Measurements from ENCODE around the gene NOTCH4.
"Not testable (repeated sequence)": the region's sequence is repeated elsewhere in the genome, so short reads cannot be mapped to it uniquely, and the experiment has no call there.

Gene NOTCH4

GRCh38 chr6:32216998-32217397 lies 6.9 kb downstream of the NOTCH4 start:
- DNase-seq (ENCODE audit: low read depth): no peak

DNA sequence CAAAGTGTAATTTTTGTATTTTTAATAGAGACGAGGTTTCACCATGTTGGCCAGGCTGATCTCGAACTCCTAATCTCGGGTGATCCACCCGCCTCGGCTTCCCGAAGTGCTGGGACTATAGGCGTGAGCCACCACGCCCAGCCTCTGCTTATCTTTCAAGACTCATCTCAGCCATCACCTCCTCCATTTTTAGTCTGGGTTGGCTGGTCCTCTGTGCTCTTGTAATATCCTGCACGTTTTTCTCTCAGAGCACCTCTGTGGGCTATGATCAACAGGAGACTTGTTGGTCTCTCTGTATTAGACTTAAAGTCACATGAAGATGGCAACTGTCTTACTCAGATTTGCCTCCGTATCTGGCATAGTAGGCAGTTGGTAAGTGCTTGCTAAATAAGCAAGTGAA lies 7.6 kb downstream of the NOTCH4 start:
- DNase-seq (ENCODE audit: low read depth): no peak

DNA sequence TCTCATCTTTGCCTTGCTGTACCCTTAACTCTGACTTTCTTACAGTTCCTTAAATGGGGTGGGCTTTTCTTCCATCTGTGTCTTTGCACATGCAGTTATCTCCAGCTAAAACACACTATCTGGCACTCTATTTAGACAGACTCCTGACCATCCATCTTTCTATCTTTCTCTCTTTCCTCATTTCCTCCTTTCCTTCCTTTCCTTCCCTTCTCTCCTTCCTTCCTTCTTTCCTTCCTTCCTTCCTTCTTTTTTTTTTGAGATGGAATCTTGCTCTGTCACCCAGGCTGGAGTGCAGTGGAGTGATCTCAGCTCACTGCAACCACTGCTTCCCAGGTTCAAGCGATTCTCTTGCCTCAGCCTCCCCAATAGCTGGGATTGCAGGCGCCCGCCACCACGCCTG lies 8.2 kb downstream of the NOTCH4 start:
- DNase-seq (ENCODE audit: low read depth): no peak

- no peak for DNase-seq (ENCODE audit: low read depth)
These were observed 9.7 kb downstream of the NOTCH4 start for GRCh38 chr6:32214126-32214525.

DNA sequence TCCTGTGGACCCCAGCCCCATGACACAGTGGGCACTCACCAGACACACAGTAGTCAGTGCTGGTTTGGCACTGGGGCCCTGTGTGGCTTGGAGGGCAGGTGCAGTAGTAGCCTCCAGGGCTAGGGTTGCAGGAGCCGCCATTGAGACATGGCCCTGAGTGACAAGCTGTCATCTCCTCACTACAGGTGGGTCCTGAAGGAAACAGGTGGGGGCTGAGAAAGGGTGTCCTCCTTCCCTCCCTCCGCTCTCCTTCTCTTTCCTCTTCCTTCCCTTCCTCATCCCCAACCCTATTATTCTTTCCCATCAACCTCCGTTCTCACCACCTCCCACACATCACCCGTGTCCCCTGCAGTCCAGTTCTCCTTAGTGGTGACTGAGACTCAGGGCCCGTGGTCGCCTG lies 10.2 kb downstream of the NOTCH4 start:
- DNase-seq (ENCODE audit: low read depth): no peak

- no peak for DNase-seq (ENCODE audit: low read depth)
These were observed 11.6 kb downstream of the NOTCH4 start for GRCh38 chr6:32212076-32212760.

- not testable (repeated sequence) for DNase-seq (ENCODE audit: low read depth)
These were observed 12.4 kb downstream of the NOTCH4 start for GRCh38 chr6:32211432-32211831.

- DNase-seq (ENCODE audit: low read depth): no peak
These were observed 13.7 kb downstream of the NOTCH4 start for GRCh38 chr6:32210191-32210601.

DNA sequence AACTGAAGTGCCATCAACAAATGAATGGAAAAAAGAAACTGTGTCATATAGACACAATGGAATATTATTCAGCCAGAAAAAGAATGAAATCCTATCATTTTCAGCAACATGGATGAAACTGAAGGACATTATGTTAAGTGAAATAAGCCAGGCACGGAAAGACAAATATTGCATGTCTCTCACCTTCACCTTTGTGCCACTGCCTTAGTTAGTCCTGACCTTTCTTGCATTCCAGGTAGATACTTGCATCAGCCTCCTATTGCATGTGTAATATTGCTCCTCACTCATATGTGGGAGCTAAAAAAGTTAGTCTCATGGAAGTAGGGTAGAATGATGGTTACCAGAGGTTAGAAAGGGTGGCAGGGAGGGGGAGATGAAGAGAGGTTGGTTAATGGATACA lies 14.9 kb downstream of the NOTCH4 start:
- no peak for DNase-seq (ENCODE audit: low read depth)

- DNase-seq (ENCODE audit: low read depth): no peak
These were observed 19.6 kb downstream of the NOTCH4 start for GRCh38 chr6:32204268-32204715.

DNA sequence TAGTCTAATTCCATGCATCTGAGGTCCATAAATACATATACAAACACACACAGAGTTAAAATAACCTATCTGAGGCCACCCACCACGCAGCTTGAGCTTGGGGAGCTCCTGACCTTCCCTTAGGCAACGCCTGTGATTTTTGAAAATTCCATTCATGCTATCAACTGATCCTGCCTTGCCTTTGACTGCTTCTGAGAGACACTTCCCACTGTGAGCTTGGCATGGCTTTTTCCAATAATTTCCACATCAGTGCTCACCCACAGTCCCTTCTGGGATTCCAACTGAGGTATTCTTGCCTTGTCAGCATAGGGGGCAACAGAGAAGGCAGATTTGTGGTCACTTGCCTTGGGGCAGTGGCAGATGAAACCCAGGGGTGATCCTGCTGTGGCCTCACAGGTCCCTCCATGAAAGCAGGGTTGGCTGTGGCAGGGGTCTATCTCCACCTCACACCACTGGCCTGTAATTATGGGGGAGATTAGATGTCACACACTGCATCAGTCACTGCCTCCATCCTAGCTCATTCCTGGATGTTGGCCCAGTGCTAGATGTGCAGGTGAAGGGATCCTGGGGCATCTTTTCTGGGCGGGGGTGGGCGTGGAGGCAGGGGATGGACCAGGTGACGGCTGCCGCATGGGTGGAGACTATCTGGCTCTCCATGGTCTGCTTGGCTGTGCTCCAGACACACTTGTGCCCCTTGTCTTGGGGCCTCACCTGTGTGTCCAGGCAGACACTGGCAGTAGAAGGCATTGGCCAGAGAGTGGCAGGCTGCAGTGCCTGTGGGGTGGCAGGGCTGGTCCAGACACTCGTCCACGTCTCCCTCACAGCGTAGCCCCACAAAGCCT lies 20.2 kb downstream of the NOTCH4 start:
- no peak for DNase-seq (ENCODE audit: low read depth)

- DNase-seq (ENCODE audit: low read depth): no peak
These were observed 21.7 kb downstream of the NOTCH4 start for GRCh38 chr6:32202186-32202585.

GRCh38 chr6:32200711-32201475 lies 23.0 kb downstream of the NOTCH4 start:
- DNase-seq (ENCODE audit: low read depth): no peak

- no peak for DNase-seq (ENCODE audit: low read depth)
These were observed 25.0 kb downstream of the NOTCH4 start for GRCh38 chr6:32198866-32199265.

DNA sequence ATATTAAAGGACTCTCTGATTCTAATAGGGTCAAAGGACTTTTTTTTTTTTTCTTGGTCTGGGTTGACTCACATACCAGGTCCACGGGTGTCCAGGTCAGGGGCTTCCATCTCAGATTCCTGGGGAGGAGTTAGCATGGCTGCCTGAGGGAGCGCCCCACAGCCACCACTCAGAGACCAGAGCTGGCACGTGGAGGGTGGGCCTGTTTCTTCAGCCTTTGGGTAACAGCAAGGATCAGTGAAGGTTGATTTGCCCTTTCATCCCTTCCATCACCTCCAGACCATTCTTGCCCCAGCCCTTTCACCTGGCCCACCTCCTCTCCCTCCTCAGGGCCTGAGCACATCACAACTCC lies 25.5 kb downstream of the NOTCH4 start:
- no peak for DNase-seq (ENCODE audit: low read depth)

- no peak for DNase-seq (ENCODE audit: low read depth)
These were observed 26.9 kb downstream of the NOTCH4 start for GRCh38 chr6:32196682-32197616.

- DNase-seq (ENCODE audit: low read depth): peak; percentile 44
These were observed 27.8 kb downstream of the NOTCH4 start for GRCh38 chr6:32195902-32196681.

DNA sequence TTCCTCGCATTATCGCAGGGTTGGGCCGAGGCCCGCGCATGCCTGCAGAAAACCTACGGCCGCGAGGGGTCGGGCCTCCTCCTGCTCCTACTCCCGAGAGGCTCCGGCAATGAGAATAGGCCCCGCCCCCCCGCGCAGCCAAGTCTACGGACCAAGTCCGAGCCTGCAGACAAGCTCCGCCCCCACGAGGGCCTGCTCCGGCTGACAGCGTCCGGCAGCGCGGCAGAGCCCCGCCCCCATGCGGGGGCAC lies 28.3 kb downstream of the NOTCH4 start:
- peak; percentile 100 for DNase-seq (ENCODE audit: low read depth)

GRCh38 chr6:32194825-32195651 lies 28.8 kb downstream of the NOTCH4 start:
- DNase-seq (ENCODE audit: low read depth): no peak

GRCh38 chr6:32194388-32194787 lies 29.5 kb downstream of the NOTCH4 start:
- no peak for DNase-seq (ENCODE audit: low read depth)
